Activated CD4-positive, alpha-beta memory T cell treated with anti-CD3 and anti-CD28 coated beads, Interleukin-2, amount 10 ng/mL, durations not matched to agents 7 days and 5 days (primary cell): ENCODE measurements around the gene SIDT2. TPM values are rescaled to one million over a fixed set of nuclear protein-coding genes. Genes with fewer than 3 reads are reported as not detected.
"Not testable (repeated sequence)": the region's sequence is repeated elsewhere in the genome, so short reads cannot be mapped to it uniquely, and the experiment has no call there.

ENCODE experiments used
- CTCF ChIA-PET: fragments of 350-600 bp; sonication (Branson Sonifier 250); formaldehyde crosslinking; loops from one replicate; lab custom pipeline; 2021; ENCODE audit warnings: antibody characterized with exemption, inconsistent platforms; lab: Charles Lee
- POLR2A ChIA-PET: fragments of 350-600 bp; sonication (Branson Sonifier 250); formaldehyde crosslinking; loops from one replicate; lab custom pipeline; 2021; ENCODE audit warnings: antibody characterized with exemption; lab: Charles Lee
- DNase-seq: peaks from one replicate; pipeline ENCODE4 v3.0.0-alpha.2; 2020
- H3K27ac Mint-ChIP-seq: one replicate; pipeline ENCODE4 v1.8.0; 2021; ENCODE audit warnings: mild to moderate bottlenecking, mixed read lengths
- H3K27me3 Mint-ChIP-seq: one replicate; pipeline ENCODE4 v1.8.0; 2021; ENCODE audit warnings: mixed read lengths
- H3K36me3 Mint-ChIP-seq: one replicate; pipeline ENCODE4 v1.8.0; 2021; ENCODE audit warnings: low read depth, mixed read lengths
- H3K4me1 Mint-ChIP-seq: one replicate; pipeline ENCODE4 v1.8.0; 2021; ENCODE audit warnings: mixed read lengths
- H3K4me3 Mint-ChIP-seq: one replicate; pipeline ENCODE4 v1.8.0; 2021; ENCODE audit warnings: mild to moderate bottlenecking, mixed read lengths
- H3K9me3 Mint-ChIP-seq: one replicate; pipeline ENCODE4 v1.8.0; 2021; ENCODE audit warnings: mixed read lengths
- total RNA-seq, 2 experiments: library from RNA; stranded (reverse); gene quantifications; one replicate each; pipeline ENCODE4 v1.2.3, GENCODE V29; 2021

Gene SIDT2
- total RNA-seq, 2 experiments from 2014 or later, result 38.1 to 42.9 TPM

GRCh38 chr11:117175781-117176180, 2.8 kb upstream of the SIDT2 start:
- CTCF ChIA-PET, result interaction anchor here (0.6 kb wide), 1 partner anchor 32 kb away, joined by 3 read pairs; the partner anchor contains the start of gene PAFAH1B2
- no peaks in the 10 kb centered on the region for H3K9me3 Mint-ChIP-seq
- peaks cover 27% of the 10 kb centered on the region for H3K4me1 Mint-ChIP-seq
- POLR2A ChIA-PET, result interaction anchor here (6.0 kb wide), 1 partner anchor 31 kb away, joined by 50 read pairs; the partner anchor contains the start of gene PAFAH1B2
- H3K36me3 Mint-ChIP-seq, result peaks cover 8% of the 10 kb centered on the region
- H3K27me3 Mint-ChIP-seq, result no peaks in the 10 kb centered on the region
- H3K4me3 Mint-ChIP-seq, result no peak overlapping the region
- no peak overlapping the region for H3K27ac Mint-ChIP-seq
- no peak for DNase-seq

- no peaks in the 10 kb centered on the region for H3K27me3 Mint-ChIP-seq
- POLR2A ChIA-PET, result interaction anchor here (6.0 kb wide), 1 partner anchor 31 kb away, joined by 50 read pairs; the partner anchor contains the start of gene PAFAH1B2
- no peak for DNase-seq
- H3K9me3 Mint-ChIP-seq, result no peaks in the 10 kb centered on the region
- H3K4me1 Mint-ChIP-seq, result peaks cover 31% of the 10 kb centered on the region
- H3K36me3 Mint-ChIP-seq, result peaks cover 5% of the 10 kb centered on the region
- H3K27ac Mint-ChIP-seq, result no peak overlapping the region
- no peak overlapping the region for H3K4me3 Mint-ChIP-seq
- CTCF ChIA-PET, result interaction anchor here (0.6 kb wide), 1 partner anchor 32 kb away, joined by 3 read pairs; the partner anchor contains the start of gene PAFAH1B2
Measured at GRCh38 chr11:117176186-117176585, 2.4 kb upstream of the SIDT2 start.

DNA sequence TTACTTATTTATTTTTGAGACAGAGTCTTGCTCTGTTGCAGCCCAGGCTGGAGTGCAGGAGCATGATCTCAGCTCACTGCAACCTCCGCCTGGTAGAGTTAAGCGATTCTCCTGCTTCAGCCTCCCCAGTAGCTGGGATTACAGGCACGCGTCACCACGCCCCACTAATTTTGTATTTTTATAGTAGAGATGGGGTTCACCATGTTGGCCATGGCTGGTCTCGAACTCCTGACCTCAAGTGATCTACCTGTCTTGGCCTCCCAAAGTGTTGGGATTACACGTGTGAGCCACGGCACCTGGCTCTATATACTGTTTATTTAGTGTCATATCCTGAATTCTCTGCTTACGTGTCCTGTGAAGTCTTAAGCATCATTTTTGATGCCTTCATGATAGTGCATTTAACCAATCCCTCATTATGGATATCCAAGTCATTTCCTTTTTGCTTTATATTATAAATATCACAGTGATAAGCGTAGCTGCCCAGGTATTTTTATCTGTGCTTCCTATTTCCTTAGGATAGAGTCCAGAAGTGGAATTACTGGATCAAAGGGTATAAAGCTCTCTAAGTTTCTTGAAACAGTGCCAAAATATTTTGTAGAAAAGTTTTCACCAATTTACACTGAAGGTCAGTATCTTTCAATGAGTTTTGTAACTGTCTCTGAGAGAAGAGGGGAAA, 871 bp upstream of the SIDT2 start:
- H3K36me3 Mint-ChIP-seq, result no peaks in the 10 kb centered on the region
- H3K4me1 Mint-ChIP-seq, result peaks cover 32% of the 10 kb centered on the region
- no peaks in the 10 kb centered on the region for H3K27me3 Mint-ChIP-seq
- DNase-seq, result no peak
- H3K4me3 Mint-ChIP-seq, result peak overlapping the region; percentile 92
- H3K27ac Mint-ChIP-seq, result peak overlapping the region; percentile 85
- ChIA-PET CTCF (interaction anchor here (3.5 to 7.3 kb wide), 2 partner anchors 32 to 51 kb away, joined by 39 to 95 read pairs; partner anchors contain the start of genes PAFAH1B2, PCSK7 and RNF214), POLR2A (interaction anchor here (1.2 to 6.0 kb wide), 6 partner anchors 11 to 324 kb away, joined by 3 to 50 read pairs (median 12); partner anchors contain the start of genes PAFAH1B2 and PCSK7)
- H3K9me3 Mint-ChIP-seq, result no peaks in the 10 kb centered on the region

GRCh38 chr11:117179048-117179999, 781 bp downstream of the SIDT2 start:
- ChIA-PET POLR2A (interaction anchor here (0.7 to 6.0 kb wide), 20 partner anchors 9 to 407 kb away, joined by 3 to 50 read pairs (median 3); partner anchors contain the start of genes BUD13, CEP164, PAFAH1B2 and PCSK7), CTCF (interaction anchor here (0.6 to 7.3 kb wide), 11 partner anchors 7 to 1750 kb away, joined by 3 to 95 read pairs (median 6); partner anchors contain the start of genes APOA5, PAFAH1B2, PCSK7 and RNF214)
- Mint-ChIP-seq H3K27ac (peak overlapping the region; percentile 71), H3K36me3 (peaks cover 8% of the 10 kb centered on the region), H3K27me3 (no peaks in the 10 kb centered on the region), H3K4me3 (peak overlapping the region; percentile 92), H3K9me3 (no peaks in the 10 kb centered on the region), H3K4me1 (peaks cover 30% of the 10 kb centered on the region)
- peak; percentile 63 for DNase-seq

DNA sequence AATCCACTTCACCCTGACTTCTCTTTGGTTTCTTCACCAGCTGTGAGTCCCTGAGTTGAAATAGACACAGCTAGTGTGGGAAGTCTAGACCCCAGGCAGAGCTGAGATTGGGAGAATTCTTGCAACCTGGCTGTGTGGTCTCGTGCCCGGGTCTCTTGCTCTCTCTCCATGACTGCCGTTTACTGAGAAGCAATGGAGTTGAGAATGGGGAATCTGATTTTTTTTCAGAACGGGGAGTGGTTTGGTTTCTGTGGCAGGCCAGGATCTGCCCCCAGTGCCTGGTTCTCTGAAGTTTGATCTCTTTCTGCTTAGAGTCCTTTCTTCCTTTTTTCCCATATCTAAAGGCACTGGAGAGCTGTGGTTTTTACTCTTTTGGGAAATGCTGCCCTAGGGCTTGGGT, 1.5 kb downstream of the SIDT2 start:
- Mint-ChIP-seq H3K36me3 (peaks cover 9% of the 10 kb centered on the region), H3K27ac (peak overlapping the region; percentile 71), H3K9me3 (no peaks in the 10 kb centered on the region), H3K4me3 (peak overlapping the region; percentile 92), H3K27me3 (no peaks in the 10 kb centered on the region), H3K4me1 (peaks cover 29% of the 10 kb centered on the region)
- ChIA-PET CTCF (interaction anchor here (0.6 to 7.3 kb wide), 11 partner anchors 7 to 1750 kb away, joined by 3 to 95 read pairs (median 7); partner anchors contain the start of genes PAFAH1B2, PCSK7 and RNF214), POLR2A (interaction anchor here (0.7 to 6.0 kb wide), 12 partner anchors 8 to 407 kb away, joined by 3 to 50 read pairs (median 5); partner anchors contain the start of genes BUD13, CEP164, PAFAH1B2 and PCSK7)
- no peak for DNase-seq

DNA sequence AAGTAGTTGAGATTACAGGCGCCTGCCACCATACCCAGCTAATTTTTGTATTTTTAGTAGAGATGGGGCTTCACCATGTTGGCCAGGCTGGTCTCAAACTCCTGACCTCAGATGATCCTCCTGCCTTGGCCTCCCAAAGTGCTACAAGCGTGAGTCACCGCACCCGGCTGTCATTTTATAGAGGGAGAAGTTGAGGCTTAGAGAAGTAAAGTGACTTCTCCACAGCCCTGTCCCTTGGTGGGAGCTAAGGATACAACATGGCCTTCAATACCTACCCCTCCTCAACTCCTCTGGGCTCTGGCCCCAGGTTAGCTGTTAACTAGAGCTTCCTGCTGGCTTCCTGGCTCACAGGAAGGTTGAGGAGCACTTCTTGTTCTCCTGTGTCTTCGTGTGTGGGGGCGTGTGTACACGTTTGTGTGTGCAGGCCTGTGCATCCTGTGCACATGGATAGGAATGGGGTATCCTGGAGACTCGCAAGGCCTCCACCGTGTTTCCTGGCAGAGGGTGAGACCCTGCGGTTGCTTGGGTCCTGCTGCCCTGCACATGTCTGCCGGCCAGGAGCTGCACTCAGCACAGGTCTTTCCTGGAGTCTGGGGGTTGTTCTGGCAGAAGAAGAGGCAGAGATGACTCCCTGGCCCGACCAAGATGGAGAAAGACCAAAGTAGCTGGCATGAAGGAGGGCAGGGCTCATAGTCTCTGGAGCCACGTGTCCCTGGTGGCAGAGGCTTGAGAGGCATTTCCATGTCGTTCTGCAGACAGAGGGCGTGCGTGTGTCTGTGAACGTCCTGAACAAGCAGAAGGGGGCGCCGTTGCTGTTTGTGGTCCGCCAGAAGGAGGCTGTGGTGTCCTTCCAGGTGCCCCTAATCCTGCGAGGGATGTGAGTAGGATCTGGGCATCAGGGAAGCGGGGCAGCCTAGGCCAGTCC, 2.4 kb downstream of the SIDT2 start:
- peak; percentile 76 for DNase-seq
- H3K9me3 Mint-ChIP-seq, result no peaks in the 10 kb centered on the region
- CTCF ChIA-PET, result interaction anchor here (0.7 to 7.3 kb wide), 17 partner anchors 8 to 409 kb away, joined by 3 to 95 read pairs (median 4); partner anchors contain the start of genes PAFAH1B2, PCSK7, RNF214 and TAGLN
- H3K36me3 Mint-ChIP-seq, result peaks cover 9% of the 10 kb centered on the region
- H3K27me3 Mint-ChIP-seq, result no peaks in the 10 kb centered on the region
- peaks cover 29% of the 10 kb centered on the region for H3K4me1 Mint-ChIP-seq
- H3K4me3 Mint-ChIP-seq, result peak overlapping the region; percentile 3
- POLR2A ChIA-PET, result interaction anchor here (1.0 to 6.0 kb wide), 6 partner anchors 8 to 147 kb away, joined by 3 to 50 read pairs (median 15); partner anchors contain the start of genes CEP164, PAFAH1B2 and PCSK7
- peak overlapping the region; percentile 38 for H3K27ac Mint-ChIP-seq

DNA sequence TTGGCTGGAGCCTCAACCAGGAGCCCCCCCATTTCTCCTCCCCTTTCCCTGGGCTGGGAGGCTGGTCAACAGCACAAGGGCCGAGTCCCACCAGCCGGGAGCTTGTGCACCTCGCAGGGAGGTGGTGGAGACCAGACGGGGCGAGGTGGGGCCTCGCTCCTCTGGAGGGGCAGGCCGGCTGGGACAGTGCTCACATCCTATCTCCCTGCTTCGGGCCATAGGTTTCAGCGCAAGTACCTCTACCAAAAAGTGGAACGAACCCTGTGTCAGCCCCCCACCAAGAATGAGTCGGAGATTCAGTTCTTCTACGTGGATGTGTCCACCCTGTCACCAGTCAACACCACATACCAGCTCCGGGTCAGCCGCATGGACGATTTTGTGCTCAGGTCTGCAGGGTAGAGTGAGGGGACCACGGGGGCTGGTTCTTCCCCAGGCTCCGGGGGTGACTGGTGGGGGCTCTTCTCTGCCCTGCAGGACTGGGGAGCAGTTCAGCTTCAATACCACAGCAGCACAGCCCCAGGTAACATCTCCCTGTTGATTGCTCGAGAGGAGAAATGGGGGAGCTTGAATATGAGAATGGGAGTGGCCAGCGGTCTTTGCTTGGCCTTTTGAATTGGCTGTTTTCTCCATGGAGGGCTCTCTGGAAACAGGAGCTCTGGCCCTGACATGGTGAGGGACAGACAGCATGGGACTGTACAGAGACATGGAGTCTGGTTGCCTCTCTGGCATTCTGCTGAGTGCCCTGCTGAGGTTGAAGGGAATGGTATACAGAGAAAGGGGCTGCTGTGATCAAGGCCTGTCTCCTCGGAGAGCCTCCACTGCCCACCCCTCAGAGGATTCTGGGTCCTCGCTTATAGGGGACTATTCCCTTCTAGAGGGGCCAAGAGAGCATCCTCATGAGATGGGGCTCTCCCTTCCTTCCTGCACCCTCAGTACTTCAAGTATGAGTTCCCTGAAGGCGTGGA, 3.3 kb downstream of the SIDT2 start:
- Mint-ChIP-seq H3K4me3 (no peak overlapping the region), H3K27ac (no peak overlapping the region), H3K36me3 (peaks cover 9% of the 10 kb centered on the region), H3K9me3 (no peaks in the 10 kb centered on the region), H3K4me1 (peaks cover 29% of the 10 kb centered on the region), H3K27me3 (no peaks in the 10 kb centered on the region)
- POLR2A ChIA-PET, result interaction anchor here (1.0 to 6.0 kb wide), 5 partner anchors 9 to 49 kb away, joined by 3 to 50 read pairs (median 17); partner anchors contain the start of genes PAFAH1B2 and PCSK7
- DNase-seq, result no peak
- CTCF ChIA-PET, result interaction anchor here (0.5 to 7.3 kb wide), 5 partner anchors 9 to 302 kb away, joined by 3 to 95 read pairs (median 6); partner anchors contain the start of genes PCSK7 and RNF214

DNA sequence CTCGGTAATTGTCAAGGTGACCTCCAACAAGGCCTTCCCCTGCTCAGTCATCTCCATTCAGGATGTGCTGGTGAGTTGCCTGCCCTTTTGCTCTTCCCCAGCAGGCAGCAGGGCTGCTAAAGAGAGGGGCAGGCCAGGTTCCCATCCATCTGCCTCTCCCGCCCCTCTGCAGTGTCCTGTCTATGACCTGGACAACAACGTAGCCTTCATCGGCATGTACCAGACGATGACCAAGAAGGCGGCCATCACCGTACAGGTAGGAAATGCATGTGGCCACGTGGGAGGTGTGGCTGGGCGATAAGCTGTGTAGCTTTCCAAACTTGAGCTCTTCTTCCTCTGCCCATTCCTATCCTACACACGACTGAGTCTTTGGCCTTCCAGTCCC, 4.0 kb downstream of the SIDT2 start:
- H3K9me3 Mint-ChIP-seq, result no peaks in the 10 kb centered on the region
- ChIA-PET CTCF (interaction anchor here (1.1 to 7.3 kb wide), 2 partner anchors 38 to 46 kb away, joined by 3 to 95 read pairs; partner anchors contain the start of genes PCSK7 and RNF214), POLR2A (interaction anchor here (2.5 to 5.1 kb wide), 2 partner anchors 10 to 48 kb away, joined by 13 to 42 read pairs; partner anchors contain the start of gene PCSK7)
- H3K27ac Mint-ChIP-seq, result no peak overlapping the region
- no peak for DNase-seq
- H3K27me3 Mint-ChIP-seq, result no peaks in the 10 kb centered on the region
- H3K36me3 Mint-ChIP-seq, result peaks cover 9% of the 10 kb centered on the region
- peaks cover 29% of the 10 kb centered on the region for H3K4me1 Mint-ChIP-seq
- H3K4me3 Mint-ChIP-seq, result no peak overlapping the region

GRCh38 chr11:117183178-117183577, 4.6 kb downstream of the SIDT2 start:
- CTCF ChIA-PET, result interaction anchor here (7.3 kb wide), 1 partner anchor 46 kb away, joined by 95 read pairs; the partner anchor contains the start of genes PCSK7 and RNF214
- H3K27ac Mint-ChIP-seq, result not testable (repeated sequence)

DNA sequence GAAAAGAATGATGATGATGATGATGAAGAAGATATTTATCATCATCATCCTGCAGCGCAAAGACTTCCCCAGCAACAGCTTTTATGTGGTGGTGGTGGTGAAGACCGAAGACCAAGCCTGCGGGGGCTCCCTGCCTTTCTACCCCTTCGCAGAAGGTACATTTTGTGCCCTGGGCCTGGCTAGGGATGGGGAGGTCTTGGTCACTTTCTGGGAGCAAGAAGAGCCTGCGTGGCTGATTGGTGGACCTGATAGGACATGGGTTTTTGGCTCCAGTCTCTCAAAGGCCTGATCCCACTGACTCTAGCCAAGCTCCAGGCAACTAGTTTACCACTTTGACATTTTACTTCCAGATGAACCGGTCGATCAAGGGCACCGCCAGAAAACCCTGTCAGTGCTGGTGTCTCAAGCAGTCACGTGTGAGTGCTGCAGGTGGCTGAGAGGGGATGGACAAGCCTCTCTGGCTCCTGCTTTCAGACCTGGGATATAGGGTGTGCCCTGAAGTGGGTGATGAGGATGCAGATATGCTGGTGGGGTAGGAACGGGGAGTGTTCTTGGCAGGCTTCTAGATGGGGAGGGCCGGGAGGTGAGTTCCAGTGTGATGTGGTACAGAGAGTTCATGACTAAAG, 5.3 kb downstream of the SIDT2 start:
- POLR2A ChIA-PET, result no interaction called here
- Mint-ChIP-seq H3K27ac (no peak overlapping the region), H3K4me1 (peaks cover 19% of the 10 kb centered on the region), H3K9me3 (no peaks in the 10 kb centered on the region), H3K4me3 (no peak overlapping the region), H3K27me3 (no peaks in the 10 kb centered on the region), H3K36me3 (peaks cover 9% of the 10 kb centered on the region)
- DNase-seq, result no peak
- CTCF ChIA-PET, result interaction anchor here (1.2 to 7.3 kb wide), 3 partner anchors 10 to 45 kb away, joined by 3 to 95 read pairs (median 4); partner anchors contain the start of genes PCSK7 and RNF214

More at GRCh38 chr11:117183178-117183577, 4.6 kb downstream of the SIDT2 start:
- H3K4me3 Mint-ChIP-seq, DNase-seq, POLR2A ChIA-PET, H3K36me3 Mint-ChIP-seq, H3K27me3 Mint-ChIP-seq, H3K9me3 Mint-ChIP-seq: not testable (repeated sequence)
- peaks cover 23% of the 10 kb centered on the region for H3K4me1 Mint-ChIP-seq
